GM10248 (cell line): ENCODE results near the gene FCRL3.

ENCODE experiments used
- CTCF ChIA-PET: fragments of 300-600 bp; sonication (Branson Sonifier 250); formaldehyde crosslinking; extraction: SDS; loops from one replicate; lab custom pipeline; 2021; ENCODE audit warnings: antibody characterized with exemption; lab: Yijun Ruan, JAX
- POLR2A ChIA-PET: fragments of 350-650 bp; sonication (Branson Sonifier 250); formaldehyde crosslinking; extraction: SDS; loops from one replicate; lab custom pipeline; 2020; ENCODE audit warnings: antibody characterized with exemption; lab: Yijun Ruan, JAX
- DNase-seq: peaks from one replicate; pipeline ENCODE4 v3.0.0; 2012; ENCODE audit errors: extremely low spot score
- TF ChIP-seq, protein P1 (sequence below): IDR thresholded peaks from 2 replicates; pipeline ENCODE4 v1.5.1; 2012; ENCODE audit warnings: mild to moderate bottlenecking, low read depth; ENCODE audit errors: extremely low read depth, missing control alignments, control extremely low read depth

Gene FCRL3

DNA sequence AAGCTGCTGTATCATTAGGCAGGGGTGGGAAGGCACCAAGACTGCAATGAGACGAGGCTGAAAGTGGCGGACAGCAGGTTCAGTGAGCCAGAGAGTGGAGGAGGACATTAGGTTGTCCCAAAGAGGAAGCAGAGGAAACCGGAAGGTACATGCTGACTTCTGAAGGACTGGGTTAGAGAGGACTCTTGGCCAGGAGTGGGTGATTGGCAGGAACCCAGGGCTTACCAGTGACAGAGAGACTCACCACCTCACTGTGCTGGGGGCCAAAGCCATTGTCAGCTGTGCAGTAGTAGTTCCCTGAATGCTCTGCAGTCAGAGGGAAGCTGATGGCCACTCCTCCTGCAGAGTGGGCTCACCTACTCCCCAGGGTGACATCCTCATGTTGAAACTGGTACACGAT, 60.8 kb downstream of the FCRL3 start:
- DNase-seq: no peak
- TF ChIP-seq, protein P1, sequence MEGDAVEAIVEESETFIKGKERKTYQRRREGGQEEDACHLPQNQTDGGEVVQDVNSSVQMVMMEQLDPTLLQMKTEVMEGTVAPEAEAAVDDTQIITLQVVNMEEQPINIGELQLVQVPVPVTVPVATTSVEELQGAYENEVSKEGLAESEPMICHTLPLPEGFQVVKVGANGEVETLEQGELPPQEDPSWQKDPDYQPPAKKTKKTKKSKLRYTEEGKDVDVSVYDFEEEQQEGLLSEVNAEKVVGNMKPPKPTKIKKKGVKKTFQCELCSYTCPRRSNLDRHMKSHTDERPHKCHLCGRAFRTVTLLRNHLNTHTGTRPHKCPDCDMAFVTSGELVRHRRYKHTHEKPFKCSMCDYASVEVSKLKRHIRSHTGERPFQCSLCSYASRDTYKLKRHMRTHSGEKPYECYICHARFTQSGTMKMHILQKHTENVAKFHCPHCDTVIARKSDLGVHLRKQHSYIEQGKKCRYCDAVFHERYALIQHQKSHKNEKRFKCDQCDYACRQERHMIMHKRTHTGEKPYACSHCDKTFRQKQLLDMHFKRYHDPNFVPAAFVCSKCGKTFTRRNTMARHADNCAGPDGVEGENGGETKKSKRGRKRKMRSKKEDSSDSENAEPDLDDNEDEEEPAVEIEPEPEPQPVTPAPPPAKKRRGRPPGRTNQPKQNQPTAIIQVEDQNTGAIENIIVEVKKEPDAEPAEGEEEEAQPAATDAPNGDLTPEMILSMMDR: no peak
- ChIA-PET CTCF (interaction anchor here (1.2 to 2.0 kb wide), 3 partner anchors 15 to 59 kb away, joined by 4 to 8 read pairs (median 5); no protein-coding TSS in a partner anchor), POLR2A (no interaction called here)

DNA sequence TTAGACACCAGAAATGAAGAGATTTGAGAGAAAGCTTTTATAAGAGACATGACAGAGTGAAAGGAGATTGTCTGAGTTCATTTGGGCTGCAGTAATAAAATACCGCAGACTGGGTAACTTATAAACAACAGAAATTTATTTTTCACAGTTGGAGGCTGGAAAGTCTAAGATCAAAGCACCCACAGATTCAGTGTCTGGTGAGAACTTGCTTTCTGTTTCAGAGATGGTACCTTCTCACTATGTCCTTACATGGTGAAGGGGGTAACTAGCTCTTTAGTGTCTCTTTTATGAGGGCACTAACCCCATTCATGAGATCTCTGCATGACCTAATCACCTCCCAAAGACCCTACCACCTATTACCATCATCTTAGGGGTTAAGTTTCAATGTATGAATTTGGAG, 71.8 kb downstream of the FCRL3 start:
- ChIA-PET CTCF (interaction anchor here (0.8 kb wide), 1 partner anchor 49 kb away, joined by 3 read pairs; no protein-coding TSS in a partner anchor), POLR2A (no interaction called here)
- TF ChIP-seq, protein P1: no peak
- no peak for DNase-seq
